Skeletal muscle tissue (tissue), 4 donors: ENCODE data around the gene DNAH12. TPM values are rescaled to one million over a fixed set of nuclear protein-coding genes. Genes with fewer than 3 reads are reported as not detected.

Source experiments
- H3K27ac ChIP-seq: one replicate; pipeline ENCODE4 v1.7.0; 2013; ENCODE audit warnings: mild to moderate bottlenecking, low read depth, low read length, inconsistent platforms
- H3K27me3 ChIP-seq, 3 donors: one replicate each; pipeline ENCODE4 v1.7.0; 2013; ENCODE audit warnings: low read length in 3 of 3; ENCODE audit not compliant: control insufficient read depth in 3 of 3, insufficient read depth in 3 of 3
- H3K36me3 ChIP-seq, 3 donors: one replicate each; pipeline ENCODE4 v1.7.0; 2013; ENCODE audit warnings: low read length in 3 of 3; ENCODE audit not compliant: control insufficient read depth in 3 of 3, insufficient read depth in 3 of 3
- H3K4me1 ChIP-seq, 3 donors: one replicate each; pipeline ENCODE4 v1.7.0; 2013; ENCODE audit warnings: low read length in 3 of 3, mild to moderate bottlenecking in 3 of 3; ENCODE audit not compliant: control insufficient read depth in 3 of 3, insufficient read depth in 3 of 3
- H3K4me3 ChIP-seq, 3 donors: one replicate each; pipeline ENCODE4 v1.7.0; 2013; ENCODE audit warnings: low read length in 3 of 3
- H3K9ac ChIP-seq, 3 donors: one replicate each; pipeline ENCODE4 v1.7.0; 2013; ENCODE audit warnings: low read length in 3 of 3, mild to moderate bottlenecking in 3 of 3, moderate library complexity in 2 of 3, low read depth in 1 of 3
- H3K9me3 ChIP-seq, 3 donors: one replicate each; pipeline ENCODE4 v1.7.0; 2013; ENCODE audit warnings: low read length in 3 of 3; ENCODE audit not compliant: control insufficient read depth in 3 of 3
- total RNA-seq: library from RNA; depleted of rRNA; stranded (reverse); fragments of >200 nt; gene quantifications from one replicate; pipeline ENCODE4 v1.2.3, GENCODE V29; 2014
- donor health status: Osteomylitis.

Gene DNAH12
- total RNA-seq, 1 donor from 2014 or later = 0.52 TPM

- peaks cover 7 to 33% (median 20%) of the 10 kb centered on the region in 3 donors for H3K36me3 ChIP-seq
- H3K4me3 ChIP-seq = no peak overlapping the region
- no peak overlapping the region for H3K27ac ChIP-seq
- H3K9ac ChIP-seq = no peak overlapping the region
- H3K27me3 ChIP-seq = no peaks in the 10 kb centered on the region
- peaks cover 0 to 7% (median 0%) of the 10 kb centered on the region in 3 donors for H3K4me1 ChIP-seq
- no peaks in the 10 kb centered on the region for H3K9me3 ChIP-seq
These were observed 28.0 kb upstream of the DNAH12 start for GRCh38 chr3:57572096-57572495.

GRCh38 chr3:57570878-57571277 lies 26.7 kb upstream of the DNAH12 start:
- H3K27me3 ChIP-seq = no peaks in the 10 kb centered on the region
- no peak overlapping the region for H3K4me3 ChIP-seq
- no peaks in the 10 kb centered on the region for H3K9me3 ChIP-seq
- H3K9ac ChIP-seq = no peak overlapping the region
- H3K27ac ChIP-seq = no peak overlapping the region
- H3K36me3 ChIP-seq = peaks cover 7 to 32% (median 20%) of the 10 kb centered on the region in 3 donors
- no peaks in the 10 kb centered on the region for H3K4me1 ChIP-seq

GRCh38 chr3:57569859-57570450 lies 25.8 kb upstream of the DNAH12 start:
- H3K36me3 ChIP-seq = peaks cover 7 to 28% (median 14%) of the 10 kb centered on the region in 3 donors

DNA sequence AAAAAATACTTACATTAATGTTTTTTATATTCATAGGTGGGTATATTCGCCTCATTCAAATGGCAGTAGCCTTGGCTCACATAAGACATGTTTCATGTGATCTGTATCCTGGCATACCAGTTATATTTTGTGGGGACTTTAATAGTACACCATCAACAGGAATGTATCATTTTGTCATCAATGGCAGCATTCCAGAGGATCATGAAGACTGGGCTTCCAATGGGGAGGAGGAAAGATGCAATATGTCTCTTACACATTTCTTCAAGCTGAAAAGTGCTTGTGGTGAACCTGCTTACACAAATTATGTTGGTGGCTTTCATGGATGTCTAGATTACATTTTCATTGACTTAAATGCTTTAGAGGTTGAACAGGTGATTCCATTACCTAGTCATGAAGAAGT lies 15.4 kb upstream of the DNAH12 start:
- Histone ChIP-seq H3K9me3 (no peaks in the 10 kb centered on the region), H3K4me1 (peaks cover 16 to 26% (median 23%) of the 10 kb centered on the region in 3 donors), H3K36me3 (peaks cover 6 to 14% (median 8%) of the 10 kb centered on the region in 3 donors), H3K27me3 (no peaks in the 10 kb centered on the region), H3K9ac (no peak overlapping the region), H3K27ac (no peak overlapping the region), H3K4me3 (no peak overlapping the region)

More at GRCh38 chr3:57569859-57570450, 25.8 kb upstream of the DNAH12 start:
- Histone ChIP-seq H3K9me3 (no peaks in the 10 kb centered on the region), H3K27ac (no peak overlapping the region), H3K27me3 (no peaks in the 10 kb centered on the region), H3K9ac (no peak overlapping the region), H3K4me3 (no peak overlapping the region), H3K4me1 (no peaks in the 10 kb centered on the region)

- H3K4me1 ChIP-seq = peaks cover 16 to 26% (median 23%) of the 10 kb centered on the region in 3 donors
- H3K27ac ChIP-seq = peak overlapping the region; percentile 90
- H3K27me3 ChIP-seq = no peaks in the 10 kb centered on the region
- H3K36me3 ChIP-seq = peaks cover 2 to 11% (median 8%) of the 10 kb centered on the region in 3 donors
- H3K9ac ChIP-seq = peak overlapping the region; percentile 91 to 96 (median 95)
- H3K4me3 ChIP-seq = peak overlapping the region; percentile 88 to 93 (median 92)
- H3K9me3 ChIP-seq = no peaks in the 10 kb centered on the region
These were observed 13.0 kb upstream of the DNAH12 start for GRCh38 chr3:57557085-57557537.

- peaks cover 16 to 26% (median 23%) of the 10 kb centered on the region in 3 donors for H3K4me1 ChIP-seq
- no peaks in the 10 kb centered on the region for H3K9me3 ChIP-seq
- no peaks in the 10 kb centered on the region for H3K27me3 ChIP-seq
- H3K9ac ChIP-seq = peak overlapping the region; percentile 91 to 96 (median 95)
- H3K36me3 ChIP-seq = peaks cover 2 to 11% (median 8%) of the 10 kb centered on the region in 3 donors
- peak overlapping the region; percentile 90 for H3K27ac ChIP-seq
- H3K4me3 ChIP-seq = peak overlapping the region; percentile 88 to 93 (median 92)
These were observed 12.4 kb upstream of the DNAH12 start for GRCh38 chr3:57556459-57557084.

DNA sequence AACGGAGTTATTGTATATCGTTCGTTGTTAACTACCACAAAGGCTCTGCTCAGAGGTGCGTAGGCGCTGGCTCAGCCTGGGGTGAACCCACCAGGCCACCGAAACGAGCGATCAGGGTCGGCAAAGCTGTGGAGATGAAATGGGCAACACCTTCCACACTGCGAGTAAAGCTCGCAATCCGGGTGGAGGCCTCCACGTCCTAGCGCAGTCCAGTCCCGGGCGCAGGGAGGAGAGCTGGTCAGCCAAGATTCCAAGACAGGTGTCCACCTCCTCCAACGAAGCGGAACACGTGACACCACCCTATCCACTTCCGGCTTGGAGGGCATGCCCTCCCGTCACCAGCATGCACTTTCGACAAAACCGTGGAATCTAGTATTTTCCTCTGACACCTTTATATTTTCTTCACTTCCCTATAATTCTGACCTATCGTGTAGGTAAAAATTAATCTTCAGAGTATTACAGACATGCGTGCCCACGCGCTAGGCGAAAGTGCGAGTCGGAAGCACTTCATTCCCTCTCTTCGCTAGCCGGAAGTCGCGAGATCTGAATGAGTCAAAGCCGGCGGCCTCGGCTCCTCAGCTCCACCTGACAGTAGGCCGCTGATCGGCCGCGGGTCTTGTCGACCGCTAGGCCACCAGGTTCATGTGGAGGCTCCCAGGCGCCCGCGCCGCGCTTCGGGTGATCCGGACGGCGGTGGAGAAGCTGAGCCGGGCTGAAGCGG lies 11.8 kb upstream of the DNAH12 start, which contains the start of gene PDE12:
Gene PDE12, plus strand, starts transcription at position 537 of the 721 bp plus-strand sequence. Its CDS starts 106 bp downstream, at position 643.
- Histone ChIP-seq H3K9ac (peak within 1 kb of the TSS; percentile 91 to 96 (median 95)), H3K36me3 (peaks cover under 1 to 11% (median 6%) of the 10 kb centered on the region in 3 donors), H3K4me3 (peak within 1 kb of the TSS; percentile 88 to 93 (median 92)), H3K27ac (peak within 1 kb of the TSS; percentile 90), H3K4me1 (peaks cover 16 to 26% (median 23%) of the 10 kb centered on the region in 3 donors), H3K9me3 (no peaks in the 10 kb centered on the region), H3K27me3 (no peaks in the 10 kb centered on the region)

- H3K4me3 ChIP-seq = peak overlapping the region; percentile 88 to 93 (median 92)
- H3K4me1 ChIP-seq = peaks cover 16 to 26% (median 23%) of the 10 kb centered on the region in 3 donors
These were observed 11.2 kb upstream of the DNAH12 start for GRCh38 chr3:57555306-57555705.

GRCh38 chr3:57546616-57547015 lies 2.5 kb upstream of the DNAH12 start:
- no peak overlapping the region for H3K4me3 ChIP-seq
- H3K27ac ChIP-seq = no peak overlapping the region
- H3K9ac ChIP-seq = no peak overlapping the region
- H3K36me3 ChIP-seq = no peaks in the 10 kb centered on the region
- H3K27me3 ChIP-seq = peaks cover 0 to 7% (median 4%) of the 10 kb centered on the region in 3 donors
- no peaks in the 10 kb centered on the region for H3K9me3 ChIP-seq
- H3K4me1 ChIP-seq = no peaks in the 10 kb centered on the region

More at GRCh38 chr3:57555306-57555705, 11.2 kb upstream of the DNAH12 start:
- Histone ChIP-seq H3K27ac (peak overlapping the region; percentile 90), H3K36me3 (peaks cover 0 to 11% (median 5%) of the 10 kb centered on the region in 3 donors), H3K27me3 (no peaks in the 10 kb centered on the region), H3K9ac (peak overlapping the region; percentile 91 to 96 (median 95)), H3K9me3 (no peaks in the 10 kb centered on the region)
